Skeletal muscle satellite cell (primary cell): ENCODE data around the gene MYO1D.
"Not testable (repeated sequence)": the region's sequence is repeated elsewhere in the genome, so short reads cannot be mapped to it uniquely, and the experiment has no call there.

Experiments
- H3K27me3 ChIP-seq: 2 replicates; pipeline ENCODE4 v1.7.0; 2013; ENCODE audit warnings: low read length; ENCODE audit not compliant: control insufficient read depth, insufficient read depth
- H3K36me3 ChIP-seq: 2 replicates; pipeline ENCODE4 v1.7.0; 2013; ENCODE audit warnings: mild to moderate bottlenecking, control low read depth, low read length; ENCODE audit not compliant: insufficient read depth
- H3K4me1 ChIP-seq: 2 replicates; pipeline ENCODE4 v1.7.0; 2013; ENCODE audit warnings: low read length; ENCODE audit not compliant: control insufficient read depth, insufficient read depth
- H3K4me2 ChIP-seq: 2 replicates; pipeline ENCODE4 v1.7.0; 2013; ENCODE audit warnings: mild to moderate bottlenecking, low read length
- H3K4me3 ChIP-seq: 2 replicates; pipeline ENCODE4 v1.7.0; 2013; ENCODE audit warnings: low read length
- H3K9ac ChIP-seq: 2 replicates; pipeline ENCODE4 v1.7.0; 2013; ENCODE audit warnings: mild to moderate bottlenecking, low read depth, low read length, moderate library complexity
- H3K9me3 ChIP-seq: replicated peaks from 2 replicates; pipeline ENCODE4 v1.7.0; 2013; ENCODE audit warnings: mild to moderate bottlenecking, control low read depth, low read length

Gene MYO1D

DNA sequence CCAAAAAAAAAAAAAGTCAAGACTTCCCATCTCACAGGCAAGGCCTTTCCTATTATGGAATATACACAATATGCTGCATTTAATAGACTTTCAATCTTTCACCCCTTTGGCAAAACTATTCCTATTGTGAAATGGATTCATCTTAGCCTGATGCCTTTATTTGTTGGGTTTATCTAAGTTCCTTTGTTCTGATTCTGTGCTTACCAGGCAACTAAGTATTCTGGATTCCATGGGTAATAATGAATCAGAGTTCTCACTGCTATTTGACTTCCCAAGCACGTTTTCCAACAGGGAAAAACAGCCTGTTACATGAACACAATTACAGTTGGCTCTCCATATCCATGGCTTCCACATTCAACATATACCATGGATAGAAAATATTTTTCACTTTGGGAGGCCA is 135.5 kb downstream of the MYO1D start:
- no peaks in the 10 kb centered on the region for H3K36me3 ChIP-seq
- H3K9me3 ChIP-seq, result no peaks in the 10 kb centered on the region
- H3K9ac ChIP-seq, result no peak overlapping the region
- no peak overlapping the region for H3K4me3 ChIP-seq
- H3K4me2 ChIP-seq, result no peak overlapping the region
- H3K27me3 ChIP-seq, result no peaks in the 10 kb centered on the region
- peaks cover 15% of the 10 kb centered on the region for H3K4me1 ChIP-seq

DNA sequence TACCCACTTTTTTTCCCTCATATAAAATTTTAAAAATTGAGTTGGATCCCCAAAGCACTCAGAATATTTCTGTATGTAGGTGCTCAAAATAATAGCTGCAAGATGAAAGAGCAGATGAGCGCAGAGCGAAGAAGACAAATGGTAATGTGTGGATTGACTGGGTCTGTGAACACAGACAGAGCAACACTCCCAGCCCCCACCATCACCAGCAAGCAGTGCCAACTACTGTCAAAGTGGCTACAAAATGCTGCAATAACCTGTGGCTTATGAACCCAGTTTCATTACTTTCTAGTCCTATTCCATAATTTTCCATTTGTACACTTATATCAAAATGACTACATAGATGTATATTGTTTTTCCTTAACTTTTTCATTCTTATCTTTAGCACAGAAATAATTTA is 137.2 kb downstream of the MYO1D start:
- Histone ChIP-seq H3K27me3 (no peaks in the 10 kb centered on the region), H3K4me1 (peaks cover 10% of the 10 kb centered on the region), H3K4me3 (no peak overlapping the region), H3K9ac (no peak overlapping the region), H3K9me3 (no peaks in the 10 kb centered on the region), H3K4me2 (no peak overlapping the region), H3K36me3 (no peaks in the 10 kb centered on the region)

DNA sequence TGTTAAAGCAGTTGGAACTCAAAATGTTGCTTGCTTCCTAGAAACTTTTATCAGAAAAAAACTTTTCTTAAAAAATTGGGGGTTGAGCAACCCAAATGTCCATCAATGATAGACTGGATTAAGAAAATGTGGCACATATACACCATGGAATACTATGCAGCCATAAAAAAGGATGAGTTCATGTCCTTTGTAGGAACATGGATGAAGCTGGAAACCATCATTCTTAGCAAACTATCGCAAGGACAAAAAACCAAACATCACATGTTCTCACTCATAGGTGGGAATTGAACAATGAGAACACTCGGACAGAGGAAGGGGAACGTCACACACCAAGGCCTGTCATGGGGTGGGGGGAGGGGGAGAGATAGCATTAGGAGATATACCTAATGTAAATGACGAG is 137.8 kb downstream of the MYO1D start:
- H3K4me2 ChIP-seq, H3K4me3 ChIP-seq, H3K9ac ChIP-seq, H3K9me3 ChIP-seq, H3K36me3 ChIP-seq, H3K4me1 ChIP-seq, H3K27me3 ChIP-seq: not testable (repeated sequence)

DNA sequence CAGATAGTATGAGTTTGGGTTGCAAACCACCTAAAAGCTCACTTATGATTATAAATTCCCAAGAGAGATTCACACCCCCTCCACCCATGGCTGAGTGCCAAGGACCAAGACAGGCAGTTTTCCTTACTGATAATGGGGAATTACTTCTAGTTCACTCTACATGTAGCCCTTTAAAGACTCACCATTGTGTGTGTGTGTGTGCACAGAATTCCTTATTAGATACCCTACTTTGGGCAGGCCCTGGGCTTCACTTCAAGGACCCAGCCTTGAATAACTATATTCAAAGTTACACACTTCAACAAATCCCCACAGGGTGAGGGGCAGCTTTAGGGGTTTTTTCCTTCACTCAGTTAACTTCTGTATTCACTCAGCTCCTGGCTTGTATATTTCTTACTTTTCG is 143.5 kb downstream of the MYO1D start:
- Histone ChIP-seq H3K9ac (no peak overlapping the region), H3K36me3 (no peaks in the 10 kb centered on the region)

GRCh38 chr17:32732900-32733299 is 144.0 kb downstream of the MYO1D start:
- no peaks in the 10 kb centered on the region for H3K27me3 ChIP-seq
- no peaks in the 10 kb centered on the region for H3K36me3 ChIP-seq
- no peak overlapping the region for H3K4me3 ChIP-seq
- H3K9me3 ChIP-seq, result no peaks in the 10 kb centered on the region
- H3K4me2 ChIP-seq, result no peak overlapping the region
- no peaks in the 10 kb centered on the region for H3K4me1 ChIP-seq
- H3K9ac ChIP-seq, result no peak overlapping the region

More for the DNA sequence above, 143.5 kb downstream of the MYO1D start:
- Histone ChIP-seq H3K4me2 (no peak overlapping the region), H3K9me3 (no peaks in the 10 kb centered on the region), H3K4me1 (no peaks in the 10 kb centered on the region), H3K4me3 (no peak overlapping the region), H3K27me3 (no peaks in the 10 kb centered on the region)

DNA sequence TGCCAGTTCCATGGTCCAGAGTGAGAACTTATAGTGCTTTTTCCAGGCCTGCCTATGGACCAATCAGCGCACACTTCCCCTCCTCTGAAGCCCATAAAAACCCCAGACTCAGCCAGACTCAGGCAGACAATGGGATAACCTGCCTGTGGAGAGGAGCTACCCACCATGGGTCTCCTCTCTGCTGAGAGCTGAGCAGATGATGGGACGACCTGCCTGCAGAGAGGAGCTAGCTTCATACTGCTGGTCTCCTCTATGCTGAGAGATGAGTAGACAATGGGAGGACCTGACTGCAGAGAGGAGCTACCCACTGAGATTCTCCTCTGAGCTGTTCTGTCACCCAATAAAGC is 144.7 kb downstream of the MYO1D start:
- H3K4me1 ChIP-seq, result no peaks in the 10 kb centered on the region
- H3K36me3 ChIP-seq, result no peaks in the 10 kb centered on the region
- H3K9ac ChIP-seq, result no peak overlapping the region
- no peak overlapping the region for H3K4me2 ChIP-seq
- H3K9me3 ChIP-seq, result no peaks in the 10 kb centered on the region
- H3K4me3 ChIP-seq, result no peak overlapping the region
- no peaks in the 10 kb centered on the region for H3K27me3 ChIP-seq

- no peak overlapping the region for H3K4me3 ChIP-seq
- H3K4me1 ChIP-seq, result no peaks in the 10 kb centered on the region
- H3K27me3 ChIP-seq, result no peaks in the 10 kb centered on the region
- H3K4me2 ChIP-seq, result no peak overlapping the region
- H3K36me3 ChIP-seq, result no peaks in the 10 kb centered on the region
- H3K9ac ChIP-seq, result no peak overlapping the region
- H3K9me3 ChIP-seq, result no peaks in the 10 kb centered on the region
These were observed 145.2 kb downstream of the MYO1D start for GRCh38 chr17:32731556-32732295.

DNA sequence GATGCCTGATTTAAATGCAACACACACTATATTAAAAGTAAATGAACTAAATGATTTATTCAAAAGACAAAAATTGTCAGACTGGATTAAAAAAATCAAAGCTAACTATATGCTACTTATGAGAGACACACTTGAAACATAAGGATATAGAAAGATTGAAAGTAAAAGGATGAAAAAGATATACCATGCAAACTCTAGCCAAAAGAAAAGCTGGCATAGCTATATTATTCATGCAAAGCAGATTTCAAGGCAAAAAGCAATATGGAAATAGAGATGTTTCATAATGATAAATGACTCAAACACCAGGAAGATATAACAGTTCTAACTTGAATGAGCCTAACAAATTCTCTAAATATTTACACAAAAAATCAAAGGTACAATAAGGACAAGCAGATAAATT is 149.2 kb downstream of the MYO1D start:
- H3K4me1 ChIP-seq, result no peaks in the 10 kb centered on the region
- no peaks in the 10 kb centered on the region for H3K9me3 ChIP-seq
- H3K4me3 ChIP-seq, result no peak overlapping the region
- H3K4me2 ChIP-seq, result no peak overlapping the region
- no peak overlapping the region for H3K9ac ChIP-seq
- no peaks in the 10 kb centered on the region for H3K27me3 ChIP-seq
- H3K36me3 ChIP-seq, result no peaks in the 10 kb centered on the region

GRCh38 chr17:32725697-32726096 is 151.2 kb downstream of the MYO1D start:
- Histone ChIP-seq H3K4me2 (no peak overlapping the region), H3K9me3 (no peaks in the 10 kb centered on the region), H3K9ac (no peak overlapping the region), H3K27me3 (no peaks in the 10 kb centered on the region), H3K4me1 (no peaks in the 10 kb centered on the region), H3K4me3 (no peak overlapping the region), H3K36me3 (no peaks in the 10 kb centered on the region)

GRCh38 chr17:32723310-32723955 is 153.5 kb downstream of the MYO1D start:
- no peak overlapping the region for H3K4me3 ChIP-seq
- H3K36me3 ChIP-seq, result no peaks in the 10 kb centered on the region
- no peaks in the 10 kb centered on the region for H3K27me3 ChIP-seq
- H3K4me2 ChIP-seq, result no peak overlapping the region
- no peaks in the 10 kb centered on the region for H3K9me3 ChIP-seq
- H3K9ac ChIP-seq, result no peak overlapping the region
- no peaks in the 10 kb centered on the region for H3K4me1 ChIP-seq

GRCh38 chr17:32722733-32723132 is 154.2 kb downstream of the MYO1D start:
- H3K4me2 ChIP-seq, result no peak overlapping the region
- no peak overlapping the region for H3K4me3 ChIP-seq
- H3K9me3 ChIP-seq, result no peaks in the 10 kb centered on the region
- no peaks in the 10 kb centered on the region for H3K27me3 ChIP-seq
- no peaks in the 10 kb centered on the region for H3K36me3 ChIP-seq
- no peaks in the 10 kb centered on the region for H3K4me1 ChIP-seq
- H3K9ac ChIP-seq, result no peak overlapping the region

- Histone ChIP-seq H3K4me1 (no peaks in the 10 kb centered on the region), H3K4me3 (no peak overlapping the region), H3K9me3 (no peaks in the 10 kb centered on the region), H3K27me3 (no peaks in the 10 kb centered on the region), H3K9ac (no peak overlapping the region), H3K4me2 (no peak overlapping the region), H3K36me3 (no peaks in the 10 kb centered on the region)
These were observed 156.3 kb downstream of the MYO1D start for GRCh38 chr17:32720671-32721070.
